Activated CD4-positive, alpha-beta T cell treated with anti-CD3 and anti-CD28 coated beads, Interleukin-10, Interleukin-2, amounts not matched to agents 100 ng/mL and 50 ng/mL, durations not matched to agents 16 hours and 8 hours (primary cell): Measurements from ENCODE around the gene AP2A2.
"Not testable (repeated sequence)": the region's sequence is repeated elsewhere in the genome, so short reads cannot be mapped to it uniquely, and the experiment has no call there.

Experiments used
- DNase-seq: peaks from one replicate; pipeline ENCODE4 v3.0.0-alpha.2; 2020

The AP2A2 gene

DNA sequence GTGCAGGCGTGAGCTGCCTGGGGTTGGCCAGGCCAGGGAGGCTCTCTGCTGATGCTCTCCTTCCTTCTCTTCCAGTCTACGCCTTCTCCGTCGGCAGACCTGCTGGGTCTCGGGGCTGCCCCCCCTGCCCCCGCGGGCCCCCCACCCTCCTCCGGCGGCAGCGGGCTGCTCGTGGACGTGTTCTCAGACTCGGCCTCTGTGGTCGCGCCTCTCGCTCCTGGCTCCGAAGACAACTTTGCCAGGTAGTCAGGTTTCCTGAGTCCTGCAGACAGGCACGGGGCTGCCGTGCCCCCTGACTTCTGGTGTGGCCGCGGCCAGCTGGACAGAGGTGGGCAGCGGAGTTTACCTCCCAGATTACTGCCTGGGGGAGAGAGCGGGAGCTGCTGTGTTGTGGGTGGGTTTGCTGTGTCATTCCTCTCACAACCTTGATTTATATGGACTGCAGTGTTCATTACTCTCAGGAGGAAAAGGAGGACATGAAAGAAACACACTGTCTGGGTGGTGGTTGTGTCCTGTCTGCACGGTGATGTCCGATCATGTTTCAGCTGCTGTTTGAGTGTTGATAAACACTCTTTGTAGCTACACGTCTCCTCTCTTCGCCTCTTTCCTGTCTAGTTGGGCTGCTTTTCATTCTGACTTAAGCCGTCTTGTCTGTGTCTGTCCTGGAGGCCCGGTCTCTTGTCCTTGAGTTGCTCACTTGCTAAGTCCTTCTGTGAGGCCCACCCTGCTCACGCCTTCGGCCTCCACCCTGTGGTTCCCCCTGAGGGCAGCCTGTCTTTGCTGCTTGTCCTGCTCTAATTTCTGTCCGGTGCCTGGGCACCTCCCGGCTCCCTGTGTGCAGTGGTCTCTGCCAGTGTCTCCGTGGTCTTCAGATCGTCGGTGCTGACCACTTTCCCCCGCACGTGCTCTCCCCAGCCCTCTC lies 74.9 kb downstream of the AP2A2 start:
- no peak for DNase-seq

GRCh38 chr11:1001617-1002405 lies 76.1 kb downstream of the AP2A2 start:
- no peak for DNase-seq

DNA sequence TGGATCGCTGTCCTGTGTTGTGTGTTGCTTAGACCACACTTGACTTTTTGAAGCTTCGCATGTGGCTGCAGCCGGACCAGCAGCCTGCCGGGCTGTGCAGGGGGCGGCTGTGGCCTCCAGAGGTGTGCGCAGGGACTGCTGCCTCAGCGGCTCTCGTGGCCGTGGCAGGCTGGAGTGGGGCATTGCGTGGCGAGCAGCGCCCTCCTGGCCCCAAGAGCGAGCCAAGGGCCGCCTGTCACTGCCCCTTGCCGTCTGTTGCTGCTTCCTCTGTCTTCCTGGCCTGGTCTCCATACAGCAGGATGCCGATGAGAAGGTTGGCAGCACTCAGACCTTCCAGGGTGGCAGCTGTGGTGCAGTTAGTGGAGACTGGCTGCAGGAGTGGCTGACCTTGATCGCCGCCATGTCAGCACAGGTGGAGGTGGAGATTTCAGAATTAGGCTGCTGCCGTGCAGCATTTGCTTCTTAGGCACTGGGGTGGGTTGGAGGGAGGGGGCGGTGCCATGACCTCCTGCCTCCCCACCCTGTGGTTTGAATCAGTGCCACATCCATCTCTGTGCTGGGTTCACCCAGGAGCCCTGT lies 76.8 kb downstream of the AP2A2 start:
- DNase-seq = no peak

GRCh38 chr11:1003159-1003558 lies 77.5 kb downstream of the AP2A2 start:
- DNase-seq = no peak

GRCh38 chr11:1005928-1006327 lies 80.3 kb downstream of the AP2A2 start:
- DNase-seq = no peak

DNA sequence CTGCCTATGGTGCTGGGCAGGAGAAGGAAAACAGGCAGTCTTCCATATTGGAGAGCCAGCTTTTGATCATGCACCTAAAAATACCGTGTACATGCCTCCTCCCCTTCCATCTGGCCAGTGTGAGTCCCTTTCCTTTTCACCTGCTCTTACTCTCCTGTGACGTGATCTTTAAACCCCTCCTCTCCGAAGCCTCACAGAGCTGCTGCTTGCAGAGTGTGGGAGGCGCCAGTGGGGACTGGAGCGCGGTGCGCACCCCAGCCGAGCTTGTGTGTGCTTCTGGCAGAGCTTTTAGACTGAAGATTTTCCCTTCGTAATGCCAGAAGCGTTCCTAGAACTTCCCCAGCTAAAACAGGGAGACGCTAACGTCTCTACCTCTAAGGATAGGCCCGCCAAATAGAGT lies 81.1 kb downstream of the AP2A2 start:
- DNase-seq = no peak

- DNase-seq = no peak
Observed at GRCh38 chr11:1007279-1007678, 81.6 kb downstream of the AP2A2 start.

DNA sequence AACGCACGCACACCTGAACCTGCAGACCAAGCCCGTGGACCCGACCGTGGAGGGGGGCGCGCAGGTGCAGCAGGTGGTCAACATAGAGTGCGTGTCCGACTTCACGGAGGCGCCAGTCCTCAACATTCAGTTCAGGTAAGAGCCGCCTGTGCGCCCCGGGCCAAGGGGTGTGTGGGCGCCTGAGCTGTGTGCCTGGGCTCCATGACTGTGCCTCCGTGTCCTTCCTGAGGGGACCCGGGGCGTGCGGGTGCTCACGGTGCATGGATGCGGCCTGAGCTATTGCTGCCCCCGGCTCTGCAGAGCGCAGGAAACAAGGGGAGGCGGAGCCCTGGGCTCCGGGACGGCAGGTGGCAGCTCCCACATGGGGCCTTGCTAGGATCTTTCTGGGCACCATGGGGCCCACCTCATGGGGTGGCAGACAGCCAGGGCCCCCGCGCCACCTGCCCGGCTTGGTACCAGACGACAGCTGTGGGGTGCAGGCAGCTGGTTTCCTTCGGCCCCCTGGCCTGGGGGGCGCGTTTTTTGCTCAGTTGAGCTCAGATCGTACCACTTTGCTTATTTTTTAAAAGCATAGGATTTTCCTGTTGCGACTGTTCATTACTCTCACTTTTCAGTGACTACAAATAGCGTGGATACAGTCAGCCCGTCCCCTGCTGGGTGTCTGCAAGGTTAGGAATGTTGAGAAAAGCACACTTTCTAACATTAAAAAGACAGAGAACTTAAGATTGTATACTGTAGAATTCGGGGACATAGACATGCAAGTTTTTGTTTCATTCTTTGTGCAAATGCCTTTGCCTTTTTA lies 82.5 kb downstream of the AP2A2 start:
- no peak for DNase-seq

- no peak for DNase-seq
Observed at GRCh38 chr11:1008803-1009145, 83.1 kb downstream of the AP2A2 start.

DNA sequence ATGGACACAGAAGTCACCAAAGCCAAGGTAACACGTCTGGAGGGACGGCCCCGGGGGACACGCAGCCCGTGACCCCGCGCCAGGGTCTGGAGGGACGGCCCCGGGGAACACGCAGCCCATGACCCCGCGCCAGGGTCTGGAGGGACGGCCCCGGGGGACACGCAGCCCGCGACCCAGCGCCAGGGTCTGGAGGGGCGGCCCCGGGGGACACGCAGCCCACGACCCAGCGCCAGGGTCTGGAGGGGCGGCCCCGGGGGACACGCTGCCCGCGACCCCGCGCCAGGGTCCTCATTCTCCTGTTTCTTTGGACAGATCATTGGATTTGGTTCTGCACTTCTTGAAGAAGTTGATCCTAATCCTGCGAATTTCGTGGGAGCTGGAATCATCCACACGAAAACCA lies 83.7 kb downstream of the AP2A2 start:
- DNase-seq = no peak

GRCh38 chr11:1009991-1010390 lies 84.3 kb downstream of the AP2A2 start:
- no peak for DNase-seq

GRCh38 chr11:1010551-1011319 lies 85.1 kb downstream of the AP2A2 start:
- DNase-seq = no peak

DNA sequence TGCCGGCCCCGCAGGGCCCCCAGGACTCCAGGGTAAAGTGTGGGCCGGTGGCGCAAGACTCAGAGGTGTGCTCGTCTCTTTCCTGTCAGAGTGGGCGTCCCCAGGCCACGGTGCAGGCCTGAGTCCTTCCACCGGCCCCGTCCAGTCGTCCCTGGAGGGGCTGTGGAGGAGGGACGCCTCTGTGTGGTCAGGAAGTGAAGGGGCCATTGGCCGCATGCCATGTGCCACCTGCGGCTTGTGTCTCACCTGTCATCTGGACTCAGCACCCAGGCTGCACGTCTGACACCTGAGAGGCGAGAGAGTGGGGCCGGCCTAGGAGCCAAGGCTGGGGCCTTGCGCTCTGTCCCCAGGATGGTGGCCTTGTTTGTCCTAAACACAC lies 85.6 kb downstream of the AP2A2 start:
- DNase-seq = no peak

DNA sequence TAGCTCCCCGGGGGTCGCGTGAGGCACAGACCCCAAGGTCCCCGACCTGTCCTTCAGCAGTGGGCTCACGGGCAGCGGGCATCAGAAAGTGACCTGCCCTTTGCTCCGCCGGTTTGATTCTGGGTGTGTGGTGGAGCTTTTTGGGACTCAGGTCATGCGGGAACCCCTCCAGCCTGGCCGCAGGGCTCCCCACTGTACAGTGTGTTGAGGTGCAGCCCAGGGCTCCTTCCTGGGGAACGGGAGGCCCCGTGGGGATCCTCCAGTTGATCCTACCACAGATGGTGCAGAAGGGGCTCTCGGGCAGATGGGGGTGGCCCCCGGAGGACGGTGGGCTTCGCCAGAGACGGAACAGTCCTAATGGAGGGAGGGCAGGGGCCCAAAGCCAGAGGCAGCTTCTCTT lies 86.6 kb downstream of the AP2A2 start:
- DNase-seq = no peak

DNA sequence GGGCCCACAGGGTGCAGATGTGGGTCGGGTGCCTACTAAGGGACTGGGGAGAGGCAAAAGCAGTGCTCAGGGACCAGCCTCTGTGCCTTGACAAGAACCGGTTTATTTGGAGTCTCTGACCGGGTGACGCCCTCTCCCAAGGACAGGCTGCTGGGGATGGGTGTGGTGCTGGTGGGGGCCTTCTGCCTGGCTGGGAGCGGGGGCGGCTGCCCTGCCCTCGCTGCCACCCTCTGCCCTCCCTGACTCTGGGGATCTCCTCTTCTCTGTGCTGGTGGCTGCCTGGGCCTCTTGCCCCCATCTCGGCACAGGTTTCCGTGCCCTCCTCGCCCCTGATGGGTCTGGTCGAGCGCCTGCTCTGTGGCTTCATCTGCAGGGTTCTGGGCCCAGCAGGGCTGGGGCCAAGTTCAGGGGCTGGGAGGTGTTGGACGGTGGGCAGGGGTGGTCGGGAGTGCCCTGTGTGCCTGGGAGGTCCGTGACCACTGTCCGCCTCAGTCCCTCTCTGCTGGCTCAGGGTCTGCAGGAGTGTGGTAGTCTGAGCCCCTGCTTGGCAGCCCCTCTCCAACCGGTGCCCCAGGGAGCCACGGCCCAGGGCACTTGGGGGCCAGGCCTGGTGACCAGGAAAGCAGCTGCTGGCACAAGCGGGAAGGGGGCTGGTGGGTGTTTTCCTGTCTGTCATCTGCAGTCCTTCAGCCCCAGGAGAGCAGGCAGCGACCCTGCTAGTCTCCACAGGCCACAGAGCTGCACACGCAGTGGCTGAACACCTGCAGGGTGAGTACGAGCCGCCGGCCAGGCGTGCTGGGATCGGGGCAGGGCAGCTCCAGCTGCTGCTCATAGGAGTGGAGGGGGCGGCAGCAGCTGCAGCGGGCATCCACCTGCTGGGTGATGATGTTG lies 87.3 kb downstream of the AP2A2 start:
- DNase-seq = no peak

DNA sequence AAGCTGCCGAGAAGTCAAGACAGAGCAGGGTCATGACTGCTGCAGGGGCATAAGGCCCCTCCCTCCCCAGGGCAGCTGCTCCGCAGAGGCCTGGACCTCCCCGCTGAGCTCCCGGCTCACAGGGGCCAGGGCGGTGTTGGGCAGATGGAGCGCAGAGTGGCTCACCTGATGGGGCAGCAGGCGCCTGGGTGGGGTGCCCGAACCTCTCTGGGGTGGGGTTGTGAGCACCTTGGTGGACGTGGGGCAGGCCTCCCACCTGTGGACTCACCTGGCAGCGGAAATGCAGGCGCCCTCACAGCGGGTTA lies 87.9 kb downstream of the AP2A2 start:
- no peak for DNase-seq

DNA sequence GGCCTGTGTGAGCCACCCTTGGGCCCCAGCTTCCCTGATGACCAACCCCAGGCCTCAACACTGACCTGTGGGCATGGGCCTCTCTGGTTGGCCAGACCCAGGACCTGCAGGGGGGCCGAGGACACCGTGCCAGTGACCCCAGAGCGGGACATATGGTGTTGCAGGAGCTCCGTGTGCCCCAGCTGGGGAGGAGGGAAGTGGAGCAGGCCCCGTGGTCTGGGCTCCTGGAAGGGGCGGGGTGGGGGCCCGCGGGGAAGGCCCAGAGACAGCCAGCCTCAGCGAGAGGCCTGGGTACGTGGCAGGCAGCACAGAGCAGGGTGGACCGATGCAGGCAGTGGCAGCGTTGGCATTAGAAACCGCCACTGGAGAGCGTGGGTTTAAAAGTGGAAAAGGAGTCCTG lies 88.6 kb downstream of the AP2A2 start:
- no peak for DNase-seq

GRCh38 chr11:1015064-1015463 lies 89.4 kb downstream of the AP2A2 start:
- DNase-seq = no peak

DNA sequence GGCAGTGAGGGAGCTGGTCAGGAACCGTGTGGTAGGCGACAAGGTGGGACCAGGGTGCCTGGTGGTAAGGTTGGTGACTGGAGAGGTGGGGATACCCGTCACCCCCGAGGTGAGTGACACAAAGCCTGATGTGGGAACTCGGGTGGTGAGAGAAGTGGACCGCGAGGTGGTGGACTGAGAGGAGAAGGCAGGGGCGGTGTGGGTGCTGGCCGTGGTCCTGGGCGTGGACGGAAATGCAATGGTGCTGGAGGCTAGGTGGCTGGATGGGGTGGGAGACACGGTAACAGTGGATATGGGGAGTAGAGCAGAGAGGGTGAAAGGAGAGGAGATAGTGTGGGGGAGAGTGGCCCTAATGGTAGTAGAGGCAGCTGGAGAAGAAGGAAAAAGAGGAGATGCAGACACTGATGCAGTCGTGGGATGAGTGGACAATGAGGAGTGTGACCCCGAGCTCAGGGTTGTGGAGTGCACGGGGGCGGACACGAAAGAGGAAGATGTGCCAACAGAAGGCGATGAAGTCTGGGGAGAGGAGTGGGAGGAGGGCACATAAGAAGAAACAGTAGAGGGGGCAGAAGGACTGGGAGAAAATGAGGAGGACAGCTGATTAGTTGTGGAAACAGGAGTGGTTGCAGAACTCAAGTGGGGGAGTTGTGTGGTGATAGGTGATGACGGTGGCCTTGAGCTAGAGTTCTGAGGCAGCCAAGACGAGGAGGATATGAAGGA lies 90.3 kb downstream of the AP2A2 start:
- no peak for DNase-seq

GRCh38 chr11:1016610-1017126 lies 91.0 kb downstream of the AP2A2 start:
- DNase-seq = not testable (repeated sequence)
